NCI-H1092 (cell line): ENCODE measurements around the gene C16orf95.
A peak's percentile ranks its signal among the peaks of the same experiment; 100 is the strongest.
"Not testable (repeated sequence)": the region's sequence is repeated elsewhere in the genome, so short reads cannot be mapped to it uniquely, and the experiment has no call there.

Source experiments
- DNase-seq: peaks from one replicate; lab custom pipeline; 2025; lab: John Stamatoyannopoulos, UW

The C16orf95 gene

GRCh38 chr16:87286839-87287626, 30.2 kb downstream of the C16orf95 start:
- no peak for DNase-seq

GRCh38 chr16:87284183-87284582, 33.0 kb downstream of the C16orf95 start:
- DNase-seq: no peak

- no peak for DNase-seq
Measured at GRCh38 chr16:87279094-87279658, 38.0 kb downstream of the C16orf95 start.

GRCh38 chr16:87278191-87279093, 38.8 kb downstream of the C16orf95 start:
- peak; percentile 53 for DNase-seq

GRCh38 chr16:87276924-87277323, 40.3 kb downstream of the C16orf95 start:
- DNase-seq: no peak

- no peak for DNase-seq
Measured at GRCh38 chr16:87276091-87276701, 41.0 kb downstream of the C16orf95 start.

GRCh38 chr16:87274794-87275193, 42.4 kb downstream of the C16orf95 start:
- no peak for DNase-seq

- no peak for DNase-seq
Measured at GRCh38 chr16:87273471-87274030, 43.6 kb downstream of the C16orf95 start.

- no peak for DNase-seq
Measured at GRCh38 chr16:87271256-87271655, 45.9 kb downstream of the C16orf95 start.

- DNase-seq: no peak
Measured at GRCh38 chr16:87267566-87267965, 49.6 kb downstream of the C16orf95 start.

- no peak for DNase-seq
Measured at GRCh38 chr16:87266846-87267245, 50.3 kb downstream of the C16orf95 start.

- DNase-seq: no peak
Measured at GRCh38 chr16:87265261-87265660, 51.9 kb downstream of the C16orf95 start.

GRCh38 chr16:87264634-87265033, 52.6 kb downstream of the C16orf95 start:
- DNase-seq: no peak

- no peak for DNase-seq
Measured at GRCh38 chr16:87263418-87264052, 53.7 kb downstream of the C16orf95 start.

GRCh38 chr16:87259431-87259830, 57.8 kb downstream of the C16orf95 start:
- no peak for DNase-seq

- DNase-seq: not testable (repeated sequence)
Measured at GRCh38 chr16:87258653-87259052, 58.5 kb downstream of the C16orf95 start.

GRCh38 chr16:87255866-87256265, 61.3 kb downstream of the C16orf95 start:
- no peak for DNase-seq

GRCh38 chr16:87254734-87255133, 62.5 kb downstream of the C16orf95 start:
- no peak for DNase-seq

GRCh38 chr16:87254296-87254695, 62.9 kb downstream of the C16orf95 start:
- no peak for DNase-seq

GRCh38 chr16:87253536-87253935, 63.7 kb downstream of the C16orf95 start:
- DNase-seq: no peak
